DND-41 (cell line): ENCODE data around the gene VSNL1.

Experiments
- CTCF ChIP-seq: IDR thresholded peaks from 2 replicates; pipeline ENCODE4 v1.5.1; 2012; ENCODE audit warnings: borderline replicate concordance, low read length, moderate library complexity, mild to moderate bottlenecking; ENCODE audit not compliant: poor library complexity, severe bottlenecking; ENCODE audit errors: extremely low read depth
- EZH2 ChIP-seq: IDR thresholded peaks from 3 replicates; pipeline ENCODE4 v1.6.1; 2012; ENCODE audit warnings: borderline replicate concordance, low read depth, mild to moderate bottlenecking, moderate library complexity, low read length, inconsistent platforms; ENCODE audit not compliant: severe bottlenecking

- TF ChIP-seq CTCF (no peak), EZH2 (no peak)
These were observed 117.3 kb downstream of the VSNL1 start for GRCh38 chr2:17657759-17658158.
